ENCODE data around the gene TMEM31. TPM values are rescaled to one million over a fixed set of nuclear protein-coding genes. Genes with fewer than 3 reads are reported as not detected.

The TMEM31 gene
- total RNA-seq, 1 experiment from 2014 or later: not detected

GRCh38 chrX:103685396-103685795 lies 25.3 kb upstream of the TMEM31 start:
- Histone ChIP-seq H3K9me2 (ENCODE audit: insufficient read depth) (no peaks in the 10 kb centered on the region), H3K4me2 (ENCODE audit: low read length) (peak overlapping the region; percentile 68), H3K27me3 (ENCODE audit: insufficient read depth, low read length) (no peaks in the 10 kb centered on the region), H4K20me1 (ENCODE audit: insufficient read depth) (no peaks in the 10 kb centered on the region), H3K9me3 (ENCODE audit: control insufficient read depth in 1 of 2, insufficient read depth in 1 of 2, low read depth in 1 of 2, low read length in 2 of 2) (no peaks in the 10 kb centered on the region), H3K4me1 (ENCODE audit: control insufficient read depth in 1 of 2, insufficient read depth in 2 of 2, low read length in 2 of 2) (peaks cover 2 to 17% of the 10 kb centered on the region in 2 experiments; a peak in 3 of 4 replicates), H3K27ac (ENCODE audit: low read depth, low read length) (peak overlapping the region; percentile 94; the same call in 1 of the 2 replicates), H2AFZ (ENCODE audit: low read depth, low read length, poor library complexity, severe bottlenecking) (no peak overlapping the region), H3K4me3 (replicated peaks in 1 of 2; ENCODE audit: low read depth in 1 of 2, low read length in 2 of 2) (peak overlapping the region; percentile 77 to 80), H3K36me3 (ENCODE audit: control insufficient read depth in 1 of 2, insufficient read depth in 2 of 2, low read length in 2 of 2) (peaks cover 22 to 32% of the 10 kb centered on the region in 2 experiments), H3K9ac (ENCODE audit: low read length) (peak overlapping the region; percentile 94), H3K79me2 (ENCODE audit: insufficient read depth, low read length) (peaks cover 57% of the 10 kb centered on the region)
- intact Hi-C loops (cut with micrococcal nuclease): loop anchor here (5.0 kb wide), 1 partner anchor 153 kb away; no protein-coding TSS in a partner anchor
- DNase-seq (ENCODE audit: low read depth, low spot score): no peak
- no peak for ATAC-seq
- ChIA-PET POLR2A (interaction anchor here (1.3 kb wide), 1 partner anchor 15 kb away, joined by 3 read pairs; no protein-coding TSS in a partner anchor), RAD21 (ENCODE audit: low non-redundant PET in 1 of 2, low total read pairs in 2 of 2, uncharacterized antibody in 2 of 2, unreplicated experiment in 2 of 2) (no interaction called here), CTCF (interaction anchor here (0.6 kb wide), 1 partner anchor 268 kb away, joined by 3 read pairs; no protein-coding TSS in a partner anchor)
- BruUV-seq (replicated peaks): no TSS peak
- TF ChIP-seq EGR1 (IDR thresholded peaks at IDR 0.05; ENCODE audit: low read depth) (no peak), CBX3 (IDR thresholded peaks at IDR 0.05; ENCODE audit: low read depth) (no peak), POLR2AphosphoS5 (IDR thresholded peaks at IDR 0.05; ENCODE audit: low read depth, low read length) (no peak), RAD21 (IDR thresholded peaks at IDR 0.05; ENCODE audit: low read depth) (no peak)

DNA sequence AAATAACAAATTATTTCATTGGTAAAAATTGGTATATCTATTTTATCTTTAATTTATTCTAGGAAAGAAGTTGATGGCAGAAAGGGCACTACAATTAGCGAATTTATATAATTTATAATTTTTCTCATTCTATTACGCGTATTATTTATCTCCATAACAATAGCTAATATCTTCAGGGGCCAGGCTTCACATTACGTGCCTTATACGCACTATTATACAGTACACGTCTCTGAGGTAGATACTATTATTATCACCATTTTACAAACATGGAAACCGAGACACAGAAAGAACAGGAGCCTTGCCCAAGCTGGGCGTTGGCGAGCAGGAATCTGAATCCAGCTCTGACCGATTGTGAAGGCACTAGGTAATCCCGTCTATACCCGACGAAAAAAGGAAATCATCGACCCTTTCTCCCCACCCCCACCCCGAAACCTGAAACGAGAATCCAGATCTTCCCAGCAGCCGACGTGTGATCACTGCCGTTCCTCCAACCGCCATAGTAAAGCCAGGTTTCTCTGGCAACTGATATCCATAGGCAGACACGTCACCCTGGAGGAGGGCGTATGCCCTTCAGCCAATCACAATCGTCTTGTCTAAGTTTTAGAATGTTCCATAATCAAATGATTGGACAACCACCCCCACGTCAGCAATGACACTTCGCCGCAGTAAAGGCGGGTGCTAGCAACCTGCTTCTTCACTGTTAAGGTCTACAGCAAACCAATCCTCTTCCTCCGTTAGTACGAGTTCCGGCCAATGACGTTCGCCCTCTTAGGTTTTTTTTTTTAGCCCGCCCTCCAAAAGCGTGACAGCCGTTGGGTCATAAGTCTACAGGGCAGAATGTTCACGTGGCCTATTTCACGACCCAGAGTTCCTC lies 24.3 kb upstream of the TMEM31 start, which contains the start of gene MORF4L2:
TSS of gene MORF4L2 (minus strand) at position 501 of the 874 bp plus-strand sequence. CDS start 9,672 bp downstream, outside the sequence.
- no peaks in the 10 kb centered on the region for H4K20me1 ChIP-seq (ENCODE audit: insufficient read depth)
- H3K4me1 ChIP-seq (ENCODE audit: control insufficient read depth in 1 of 2, insufficient read depth in 2 of 2, low read length in 2 of 2): peaks cover 2 to 17% of the 10 kb centered on the region in 2 experiments; a peak in 3 of 4 replicates
- no peaks in the 10 kb centered on the region for H3K9me2 ChIP-seq (ENCODE audit: insufficient read depth)
- H2AFZ ChIP-seq (ENCODE audit: low read depth, low read length, poor library complexity, severe bottlenecking): peak within 1 kb of the TSS; percentile 9
- no peaks in the 10 kb centered on the region for H3K27me3 ChIP-seq (ENCODE audit: insufficient read depth, low read length)
- intact Hi-C loops (cut with micrococcal nuclease): loop anchor here (5.0 kb wide), 1 partner anchor 154 kb away; no protein-coding TSS in a partner anchor
- TF ChIP-seq POLR2A (IDR thresholded peaks at IDR 0.05; ENCODE audit: borderline replicate concordance, extremely low read depth, insufficient read depth, insufficient read length) (peak; percentile 65), EGR1 (IDR thresholded peaks at IDR 0.05; ENCODE audit: low read depth) (no peak), POLR2AphosphoS5 (IDR thresholded peaks at IDR 0.05; ENCODE audit: low read depth, low read length) (peak; percentile 96), YY1 (IDR thresholded peaks at IDR 0.05; ENCODE audit: extremely low read depth, insufficient replicate concordance, low read depth, low read length) (peak; percentile 86)
- ChIA-PET RAD21 (ENCODE audit: low non-redundant PET in 1 of 2, low total read pairs in 2 of 2, uncharacterized antibody in 2 of 2, unreplicated experiment in 2 of 2) (no interaction called here), POLR2A (interaction anchor here (0.9 to 1.3 kb wide), 3 partner anchors 16 to 73 kb away, joined by 3 to 5 read pairs (median 3); no protein-coding TSS in a partner anchor), CTCF (interaction anchor here (1.0 kb wide), 1 partner anchor 25 kb away, joined by 7 read pairs; no protein-coding TSS in a partner anchor)
- DNase-seq (ENCODE audit: low read depth, low spot score): peak; percentile 95
- peak within 1 kb of the TSS; percentile 94 for H3K27ac ChIP-seq (ENCODE audit: low read depth, low read length)
- peak within 1 kb of the TSS; percentile 77 to 80 for H3K4me3 ChIP-seq (replicated peaks in 1 of 2; ENCODE audit: low read depth in 1 of 2, low read length in 2 of 2)
- H3K36me3 ChIP-seq (ENCODE audit: control insufficient read depth in 1 of 2, insufficient read depth in 2 of 2, low read length in 2 of 2): peaks cover 17 to 29% of the 10 kb centered on the region in 2 experiments
- TSS peak; percentile 70 for BruUV-seq (replicated peaks)
- peak within 1 kb of the TSS; percentile 94 for H3K9ac ChIP-seq (ENCODE audit: low read length)
- peak; percentile 87 for ATAC-seq
- no peaks in the 10 kb centered on the region for H3K9me3 ChIP-seq (ENCODE audit: control insufficient read depth in 1 of 2, insufficient read depth in 1 of 2, low read depth in 1 of 2, low read length in 2 of 2)
- peak within 1 kb of the TSS; percentile 83 for H3K4me2 ChIP-seq (ENCODE audit: low read length)
- peaks cover 48% of the 10 kb centered on the region for H3K79me2 ChIP-seq (ENCODE audit: insufficient read depth, low read length)

Measured in HCT116 (cell line).